Sigmoid colon (tissue), 7 donors: ENCODE results near the gene PRXL2B. TPM values are rescaled to one million over a fixed set of nuclear protein-coding genes. Genes with fewer than 3 reads are reported as not detected.

Experiments used
- DNase-seq: peaks from one replicate; pipeline ENCODE4 v3.0.0-alpha.2; 2019
- H3K27ac ChIP-seq, 4 donors: fragments of 200-600 bp; sonication (generic); one replicate each; pipeline ENCODE4 v1.5.1; 2016 to 2019; ENCODE audit warnings: mild to moderate bottlenecking in 1 of 4
- H3K27me3 ChIP-seq, 3 donors: fragments of 200-600 bp; sonication (generic); one replicate each; pipeline ENCODE4 v1.5.1; 2019; ENCODE audit warnings: mild to moderate bottlenecking in 1 of 3
- H3K36me3 ChIP-seq, 4 donors: fragments of 200-600 bp; sonication (generic); one replicate each; pipeline ENCODE4 v1.5.1; 2016 to 2019
- H3K4me1 ChIP-seq, 4 donors: fragments of 200-600 bp; sonication (generic); one replicate each; pipeline ENCODE4 v1.5.1; 2017 to 2019
- H3K4me3 ChIP-seq, 4 donors: fragments of 200-600 bp; sonication (generic); one replicate each; pipeline ENCODE4 v1.5.1; 2017 to 2019; ENCODE audit warnings: mild to moderate bottlenecking in 2 of 4, moderate library complexity in 1 of 4
- H3K9me3 ChIP-seq, 4 donors: fragments of 200-600 bp in 3 of 4; sonication (generic) in 3 of 4; one replicate each; pipeline versions ENCODE4 v1.5.1 to v1.6.1; 2013 to 2019
- EP300 ChIP-seq, 4 donors: sonication (generic); formaldehyde crosslinking; IDR thresholded peaks; one replicate each; pipeline ENCODE4 v1.6.1; 2017; ENCODE audit warnings: antibody characterized with exemption in 4 of 4
- POLR2A ChIP-seq, 2 donors: fragments of 450-650 bp; IDR thresholded peaks; one replicate each; pipeline ENCODE4 v1.6.1; 2016; ENCODE audit warnings: antibody characterized with exemption in 2 of 2, mild to moderate bottlenecking in 2 of 2, moderate library complexity in 2 of 2
- POLR2AphosphoS5 ChIP-seq, 4 donors: sonication (generic); formaldehyde crosslinking; IDR thresholded peaks; one replicate each; pipeline ENCODE4 v1.6.1; 2017; ENCODE audit warnings: antibody characterized with exemption in 4 of 4
- WGBS, 2 donors: extraction: QIAGEN DNeasy Blood & Tissue Kit; methylation state at CpG; one replicate each; pipeline ENCODE4 v1.1.7; 2013; 5-methylcytosine and 5-hydroxymethylcytosine counted together
- intact Hi-C: fragments of 100-400 bp; cut with DNase I; formaldehyde crosslinking; loops from one replicate; pipeline ENCODE4 v1.15.1; 2023
- polyA plus RNA-seq, 3 donors: library from polyadenylated mRNA; stranded (reverse); fragments of 200-250 nt; gene quantifications; one replicate each; pipeline ENCODE4 v1.2.3, GENCODE V29; 2013
- total RNA-seq, 4 donors: library from RNA; depleted of rRNA; stranded (reverse); fragments of >200 nt; gene quantifications; one replicate each; pipeline ENCODE4 v1.1.0, GENCODE V29; 2016
- TF ChIP-seq, protein P1 (sequence below), 4 experiments: fragments of 450-650 bp in 3 of 4; fragments of 200-600 bp in 1 of 4; IDR thresholded peaks; one replicate each; pipeline ENCODE4 v1.5.1; 2016 to 2019; ENCODE audit warnings: antibody characterized with exemption in 4 of 4, mild to moderate bottlenecking in 3 of 4, moderate library complexity in 2 of 4
- donor health status: healthy with polysubstance abuse.
- donor health status: Bipolar disorder and iron deficiency.
- donor health status: healthy.

PRXL2B gene
- total and polyA plus RNA-seq, 7 donors = 8.6 to 53.2 (median 18.2) TPM

DNA sequence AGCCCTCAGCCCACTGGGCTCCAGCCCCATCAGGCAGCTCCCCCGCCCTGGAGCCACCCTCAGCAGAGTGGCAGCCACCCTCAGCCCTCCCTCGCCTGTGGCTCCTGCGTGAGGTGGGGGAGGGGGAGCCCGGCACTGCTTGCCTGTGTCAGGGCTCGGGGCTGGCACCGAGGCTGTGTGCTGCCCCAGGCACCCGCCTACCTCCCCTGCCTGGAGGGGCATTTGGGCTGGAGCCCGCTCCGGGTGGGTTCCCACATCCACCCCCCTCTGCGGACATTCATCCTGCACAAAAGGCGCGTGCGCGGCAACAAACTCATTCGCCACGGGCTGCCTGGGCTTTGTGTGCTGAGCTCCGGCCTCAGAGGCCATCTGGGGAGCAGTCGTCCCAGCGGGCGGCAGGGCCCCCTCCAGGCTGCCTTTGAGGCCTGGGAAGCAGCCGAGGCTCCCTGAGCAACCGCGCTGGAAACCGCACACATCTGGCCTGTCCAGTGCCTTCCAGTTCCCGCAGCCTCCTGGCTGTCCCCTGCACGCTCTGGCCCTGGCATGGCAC is 43.0 kb upstream of the PRXL2B start:
- Histone ChIP-seq H3K9me3 (no peaks in the 10 kb centered on the region), H3K27me3 (peaks cover 26 to 91% (median 73%) of the 10 kb centered on the region in 3 donors), H3K4me3 (no peak overlapping the region), H3K27ac (no peak overlapping the region), H3K36me3 (no peaks in the 10 kb centered on the region), H3K4me1 (peaks cover 0 to 56% (median 43%) of the 10 kb centered on the region in 4 donors)
- DNase-seq = no peak
- 28 to 47% methylated on average over 26 of the region's 26 CpGs for WGBS, 2 donors
- intact Hi-C loops = no loop called here
- TF ChIP-seq EP300 (IDR thresholded peaks at IDR 0.05) = no peak
- TF ChIP-seq, protein P1, sequence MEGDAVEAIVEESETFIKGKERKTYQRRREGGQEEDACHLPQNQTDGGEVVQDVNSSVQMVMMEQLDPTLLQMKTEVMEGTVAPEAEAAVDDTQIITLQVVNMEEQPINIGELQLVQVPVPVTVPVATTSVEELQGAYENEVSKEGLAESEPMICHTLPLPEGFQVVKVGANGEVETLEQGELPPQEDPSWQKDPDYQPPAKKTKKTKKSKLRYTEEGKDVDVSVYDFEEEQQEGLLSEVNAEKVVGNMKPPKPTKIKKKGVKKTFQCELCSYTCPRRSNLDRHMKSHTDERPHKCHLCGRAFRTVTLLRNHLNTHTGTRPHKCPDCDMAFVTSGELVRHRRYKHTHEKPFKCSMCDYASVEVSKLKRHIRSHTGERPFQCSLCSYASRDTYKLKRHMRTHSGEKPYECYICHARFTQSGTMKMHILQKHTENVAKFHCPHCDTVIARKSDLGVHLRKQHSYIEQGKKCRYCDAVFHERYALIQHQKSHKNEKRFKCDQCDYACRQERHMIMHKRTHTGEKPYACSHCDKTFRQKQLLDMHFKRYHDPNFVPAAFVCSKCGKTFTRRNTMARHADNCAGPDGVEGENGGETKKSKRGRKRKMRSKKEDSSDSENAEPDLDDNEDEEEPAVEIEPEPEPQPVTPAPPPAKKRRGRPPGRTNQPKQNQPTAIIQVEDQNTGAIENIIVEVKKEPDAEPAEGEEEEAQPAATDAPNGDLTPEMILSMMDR (IDR thresholded peaks at IDR 0.05) = no peak
- no peak for TF ChIP-seq POLR2AphosphoS5 (IDR thresholded peaks at IDR 0.05)
- TF ChIP-seq POLR2A (IDR thresholded peaks at IDR 0.05) = no peak

DNA sequence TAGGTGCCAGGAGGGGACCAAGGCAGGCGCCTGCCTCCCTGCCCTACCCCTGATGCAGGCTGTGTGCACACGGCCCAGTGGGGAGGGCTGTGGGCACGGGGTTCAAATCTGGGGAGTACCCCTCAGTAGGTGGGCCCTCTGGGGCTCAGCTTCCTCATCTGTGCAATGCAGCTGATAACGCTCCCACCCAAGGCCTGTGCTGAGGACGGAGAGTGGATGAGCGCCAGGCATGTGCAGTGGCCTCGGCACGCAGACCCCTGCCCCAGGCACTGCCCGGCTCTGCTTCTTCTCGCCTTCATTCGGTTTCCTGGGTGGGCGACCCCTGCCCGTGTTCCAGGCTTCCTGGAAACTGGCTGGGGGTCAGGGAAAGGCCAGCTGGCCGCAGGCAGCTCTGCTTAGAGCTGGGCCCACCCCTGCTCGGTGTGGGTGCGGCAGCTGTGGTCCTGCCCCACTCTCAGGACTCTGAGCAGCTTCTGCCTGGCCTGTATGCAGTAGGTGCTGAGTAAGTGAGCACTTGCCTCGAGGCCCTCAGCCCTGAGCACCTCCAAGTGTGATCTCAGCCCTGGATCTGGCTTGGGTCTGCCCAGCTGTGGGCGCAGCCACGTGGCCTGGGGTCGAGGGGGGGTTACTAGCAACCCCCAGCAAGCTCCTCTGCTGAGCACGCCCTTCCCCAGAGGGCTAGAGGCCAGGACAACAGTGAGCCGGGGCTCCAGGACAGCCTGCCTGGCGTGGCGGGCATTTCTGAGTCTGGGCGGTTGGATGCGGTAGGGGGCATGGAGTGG is 42.3 kb upstream of the PRXL2B start:
- Histone ChIP-seq H3K27me3 (peaks cover 26 to 84% (median 69%) of the 10 kb centered on the region in 3 donors), H3K4me1 (peaks cover 0 to 63% (median 48%) of the 10 kb centered on the region in 4 donors), H3K4me3 (no peak overlapping the region), H3K9me3 (no peaks in the 10 kb centered on the region), H3K27ac (peak overlapping the region in 2 of 4 donors; percentile 2 to 13), H3K36me3 (no peaks in the 10 kb centered on the region)
- intact Hi-C loops = no loop called here
- DNase-seq = no peak
- TF ChIP-seq, protein P1 (IDR thresholded peaks at IDR 0.05) = no peak
- TF ChIP-seq POLR2AphosphoS5 (IDR thresholded peaks at IDR 0.05) (no peak), POLR2A (IDR thresholded peaks at IDR 0.05) (no peak), EP300 (IDR thresholded peaks at IDR 0.05) (no peak)
- WGBS, 2 donors = 59 to 67% methylated on average over 26 of the region's 26 CpGs

DNA sequence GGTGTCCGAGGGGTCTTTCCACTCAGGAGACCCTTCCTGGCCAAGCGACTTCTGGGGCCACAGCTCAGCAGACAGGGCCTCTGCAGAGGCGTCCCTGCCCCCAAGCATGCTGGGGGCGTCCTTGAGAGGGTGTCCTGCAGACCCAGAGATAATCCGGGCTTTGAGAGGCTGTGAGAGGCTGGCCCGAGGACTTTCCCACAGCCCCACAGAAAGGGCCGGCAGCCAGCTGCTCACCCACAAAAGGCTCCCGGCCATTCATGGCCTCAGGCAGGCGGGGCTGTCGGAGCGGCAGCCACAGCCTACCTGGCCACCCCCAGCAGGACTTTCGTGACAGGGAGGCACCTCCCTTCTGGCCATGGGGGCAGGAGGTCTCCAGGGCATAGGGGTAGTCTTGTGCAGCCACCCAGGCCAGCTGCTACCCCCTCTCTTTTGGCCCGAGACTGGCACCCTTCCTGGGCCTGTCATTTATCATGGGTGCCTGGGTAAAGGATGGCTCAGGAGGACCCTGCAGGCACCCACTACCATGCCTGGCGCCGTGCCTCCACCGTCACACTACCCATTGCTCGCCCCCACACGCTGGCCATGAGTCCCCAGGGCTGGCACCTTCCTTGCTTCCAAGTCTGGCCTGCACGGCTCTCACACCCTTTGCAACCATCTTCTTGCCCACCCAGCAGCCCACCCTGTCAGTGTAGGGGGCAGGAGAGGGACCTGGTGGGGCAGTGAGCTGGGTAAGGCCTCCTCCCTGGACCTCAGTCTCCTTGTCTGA is 41.5 kb upstream of the PRXL2B start:
- 49 to 73% methylated on average over 19 of the region's 19 CpGs for WGBS, 2 donors
- intact Hi-C loops = loop anchor here (5.0 kb wide), 1 partner anchor 42 kb away; the partner anchor contains the start of gene PRXL2B

DNA sequence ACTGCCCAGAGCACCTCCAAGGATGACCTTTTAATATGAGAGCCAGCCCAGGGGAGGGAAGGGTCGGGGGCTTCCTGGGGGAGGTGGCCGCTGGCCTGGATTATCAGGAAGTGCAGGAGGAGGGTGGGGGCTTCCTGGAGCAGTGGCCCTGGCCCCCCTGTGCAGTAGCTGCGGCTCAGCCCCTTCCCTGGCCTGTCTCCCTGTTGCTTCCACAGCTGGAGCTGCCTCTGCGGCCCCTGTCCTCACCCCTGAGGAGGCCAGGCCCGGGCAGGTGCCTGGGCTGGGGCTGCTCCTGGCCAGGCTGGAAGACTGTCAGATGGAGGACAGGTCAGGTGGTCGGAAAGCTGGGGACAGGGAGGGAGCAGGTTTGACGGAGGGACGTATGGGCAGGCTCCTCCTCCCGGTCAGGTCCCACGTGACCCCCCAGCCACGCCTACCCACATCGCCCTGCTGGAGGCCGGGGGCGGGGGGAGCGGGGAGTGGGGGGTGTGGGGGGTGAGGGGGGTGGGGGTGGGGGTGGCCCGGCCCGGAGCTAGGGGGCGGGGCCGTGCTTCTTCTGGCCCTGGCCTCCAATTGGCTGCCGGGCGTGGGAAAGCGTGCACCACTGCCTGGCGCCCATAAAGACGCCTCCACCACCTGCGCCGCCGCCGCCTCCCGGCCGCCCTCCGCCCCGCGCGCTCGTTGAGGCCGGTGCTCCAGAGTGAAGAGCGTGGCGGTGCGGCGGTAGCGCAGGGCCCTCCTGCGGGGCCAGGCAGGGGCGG is 40.6 kb upstream of the PRXL2B start:
- intact Hi-C loops = loop anchor here (5.0 kb wide), 1 partner anchor 41 kb away; the partner anchor contains the start of gene PRXL2B
- Histone ChIP-seq H3K36me3 (no peaks in the 10 kb centered on the region), H3K27ac (peak overlapping the region; percentile 79 to 94 (median 82)), H3K9me3 (no peaks in the 10 kb centered on the region), H3K4me3 (peak overlapping the region; percentile 36 to 52 (median 48)), H3K27me3 (peaks cover 19 to 68% (median 53%) of the 10 kb centered on the region in 3 donors), H3K4me1 (peaks cover 0 to 61% (median 46%) of the 10 kb centered on the region in 4 donors)
- peak; percentile 96 for DNase-seq
- WGBS, 2 donors = 2 to 3% methylated on average over 43 of the region's 43 CpGs
- TF ChIP-seq EP300 (IDR thresholded peaks at IDR 0.05) (no peak), POLR2AphosphoS5 (IDR thresholded peaks at IDR 0.05) (peak in 3 of 4 donors; percentile 16 to 57 (median 18)), POLR2A (IDR thresholded peaks at IDR 0.05) (peak in 1 of 2 donors; percentile 39)
- TF ChIP-seq, protein P1 (IDR thresholded peaks at IDR 0.05) = no peak

More for the DNA sequence above, 41.5 kb upstream of the PRXL2B start:
- Histone ChIP-seq H3K27me3 (peaks cover 26 to 76% (median 61%) of the 10 kb centered on the region in 3 donors), H3K4me3 (no peak overlapping the region), H3K9me3 (no peaks in the 10 kb centered on the region), H3K4me1 (peaks cover 0 to 64% (median 51%) of the 10 kb centered on the region in 4 donors), H3K27ac (peak overlapping the region; percentile 79 to 94 (median 82)), H3K36me3 (no peaks in the 10 kb centered on the region)
- DNase-seq = no peak
- TF ChIP-seq EP300 (IDR thresholded peaks at IDR 0.05) = no peak
